Measurements from ENCODE around the gene SLC1A7.

Gene SLC1A7

DNA sequence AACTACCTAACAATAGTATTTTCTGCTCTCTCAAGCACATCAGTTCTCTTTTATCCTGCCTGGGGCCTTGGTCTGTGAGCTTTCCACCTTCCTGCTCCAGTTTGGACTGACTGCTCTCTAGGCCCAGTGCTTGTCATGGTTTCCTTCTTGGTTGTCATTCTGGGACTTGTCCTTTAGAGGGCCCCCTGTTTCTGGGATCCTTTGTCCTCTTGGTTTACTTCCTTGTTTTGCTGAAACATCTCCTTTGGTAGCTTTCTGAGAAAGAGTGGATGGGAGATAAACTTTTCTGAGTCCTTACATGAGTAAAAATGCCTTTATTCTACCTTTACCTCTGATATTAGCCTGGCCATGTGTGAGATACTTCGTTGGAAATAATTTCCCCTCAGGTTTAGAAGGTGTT, 4.7 kb downstream of the SLC1A7 start:
- H3K4me3 ChIP-seq (ENCODE audit: low read depth, low read length) = no peak overlapping the region
- DNase-seq (ENCODE audit: low read depth) = peak; percentile 29
- TF ChIP-seq CTCF (IDR thresholded peaks at IDR 0.05; ENCODE audit: low read depth, low read length) (peak; percentile 33), MYC (IDR thresholded peaks at IDR 0.05; ENCODE audit: low read depth, low read length) (no peak), POLR2A (IDR thresholded peaks at IDR 0.05; ENCODE audit: extremely low read depth, insufficient read length) (no peak)
- TF ChIP-seq, protein P1, sequence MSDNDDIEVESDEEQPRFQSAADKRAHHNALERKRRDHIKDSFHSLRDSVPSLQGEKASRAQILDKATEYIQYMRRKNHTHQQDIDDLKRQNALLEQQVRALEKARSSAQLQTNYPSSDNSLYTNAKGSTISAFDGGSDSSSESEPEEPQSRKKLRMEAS (IDR thresholded peaks at IDR 0.05; ENCODE audit: low read depth, low read length) = no peak

DNA sequence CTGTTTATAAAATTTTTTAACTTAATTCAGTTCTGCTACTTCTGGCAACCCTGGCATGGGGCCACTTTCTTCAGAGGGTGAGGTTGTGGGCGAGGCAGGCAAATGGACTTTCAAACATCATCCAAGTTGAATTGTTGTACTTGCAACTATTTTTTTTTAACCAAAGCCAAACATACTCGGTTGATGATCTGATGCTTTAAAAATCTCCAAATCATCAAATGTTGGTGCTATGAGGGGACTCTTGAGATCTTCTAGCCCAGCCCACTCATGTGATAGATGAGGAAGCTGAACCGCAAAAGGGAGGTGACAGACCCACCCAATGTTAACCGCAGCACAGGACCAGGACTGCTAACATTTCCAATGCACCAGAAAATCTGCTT, 6.7 kb downstream of the SLC1A7 start:
- DNase-seq (ENCODE audit: low read depth) = peak; percentile 22
- TF ChIP-seq MYC (IDR thresholded peaks at IDR 0.05; ENCODE audit: low read depth, low read length) = no peak
- no peak for TF ChIP-seq POLR2A (IDR thresholded peaks at IDR 0.05; ENCODE audit: extremely low read depth, insufficient read length)
- no peak for TF ChIP-seq CTCF (IDR thresholded peaks at IDR 0.05; ENCODE audit: low read depth, low read length)
- TF ChIP-seq, protein P1 (IDR thresholded peaks at IDR 0.05; ENCODE audit: low read depth, low read length) = no peak

GRCh38 chr1:53134961-53135734, 7.3 kb downstream of the SLC1A7 start:
- TF ChIP-seq POLR2A (IDR thresholded peaks at IDR 0.05; ENCODE audit: extremely low read depth, insufficient read length) (no peak), CTCF (IDR thresholded peaks at IDR 0.05; ENCODE audit: low read depth, low read length) (no peak), MYC (IDR thresholded peaks at IDR 0.05; ENCODE audit: low read depth, low read length) (no peak)
- TF ChIP-seq, protein P1 (IDR thresholded peaks at IDR 0.05; ENCODE audit: low read depth, low read length) = no peak
- no peak for DNase-seq (ENCODE audit: low read depth)

More for the DNA sequence above, 6.7 kb downstream of the SLC1A7 start:
- H3K4me3 ChIP-seq (ENCODE audit: low read depth, low read length) = no peak overlapping the region

GRCh38 chr1:53134042-53134485, 8.4 kb downstream of the SLC1A7 start:
- TF ChIP-seq CTCF (IDR thresholded peaks at IDR 0.05; ENCODE audit: low read depth, low read length) (no peak), POLR2A (IDR thresholded peaks at IDR 0.05; ENCODE audit: extremely low read depth, insufficient read length) (no peak), MYC (IDR thresholded peaks at IDR 0.05; ENCODE audit: low read depth, low read length) (no peak)
- TF ChIP-seq, protein P1 (IDR thresholded peaks at IDR 0.05; ENCODE audit: low read depth, low read length) = no peak
- DNase-seq (ENCODE audit: low read depth) = no peak

More at GRCh38 chr1:53134961-53135734, 7.3 kb downstream of the SLC1A7 start:
- H3K4me3 ChIP-seq (ENCODE audit: low read depth, low read length) = no peak overlapping the region

GRCh38 chr1:53133261-53134041, 9.0 kb downstream of the SLC1A7 start:
- H3K4me3 ChIP-seq (ENCODE audit: low read depth, low read length) = no peak overlapping the region
- no peak for DNase-seq (ENCODE audit: low read depth)
- TF ChIP-seq, protein P1 (IDR thresholded peaks at IDR 0.05; ENCODE audit: low read depth, low read length) = no peak
- TF ChIP-seq POLR2A (IDR thresholded peaks at IDR 0.05; ENCODE audit: extremely low read depth, insufficient read length) (no peak), MYC (IDR thresholded peaks at IDR 0.05; ENCODE audit: low read depth, low read length) (no peak), CTCF (IDR thresholded peaks at IDR 0.05; ENCODE audit: low read depth, low read length) (no peak)

More at GRCh38 chr1:53134042-53134485, 8.4 kb downstream of the SLC1A7 start:
- H3K4me3 ChIP-seq (ENCODE audit: low read depth, low read length) = no peak overlapping the region

Data from NB4 (cell line).